DOHH2 (cell line): Measurements from ENCODE around the gene MMP19.

Source experiments
- H3F3A ChIP-seq: fragments of 200-600 bp; sonication (generic), shearing (Covaris generic); 2 replicates; pipeline ENCODE4 v1.6.0; 2016; ENCODE audit warnings: antibody characterized with exemption, mild to moderate bottlenecking; ENCODE audit not compliant: control insufficient read depth, insufficient read depth
- H3K27ac ChIP-seq: fragments of 200-600 bp; sonication (generic); 2 replicates; pipeline ENCODE4 v1.5.1; 2014; ENCODE audit warnings: low read depth, mild to moderate bottlenecking, low read length, moderate library complexity
- H3K27me3 ChIP-seq: fragments of 200-600 bp; sonication (generic); 2 replicates; pipeline ENCODE4 v1.6.1; 2014; ENCODE audit warnings: mild to moderate bottlenecking, low read length, mixed read lengths; ENCODE audit not compliant: control insufficient read depth
- H3K36me3 ChIP-seq: fragments of 200-600 bp; sonication (generic); 2 replicates; pipeline ENCODE4 v1.6.1; 2014; ENCODE audit warnings: mild to moderate bottlenecking, low read length, moderate library complexity, mixed read lengths; ENCODE audit not compliant: control insufficient read depth
- H3K4me1 ChIP-seq: fragments of 200-600 bp; sonication (generic); 2 replicates; pipeline ENCODE4 v1.6.1; 2014; ENCODE audit warnings: mild to moderate bottlenecking, low read length, mixed read lengths; ENCODE audit not compliant: control insufficient read depth
- H3K4me2 ChIP-seq: fragments of 200-600 bp; sonication (generic); 2 replicates; pipeline ENCODE4 v1.6.0; 2014; ENCODE audit warnings: mild to moderate bottlenecking, low read length, moderate library complexity
- H3K4me3 ChIP-seq: fragments of 200-600 bp; sonication (generic); 2 replicates; pipeline ENCODE4 v1.5.1; 2014; ENCODE audit warnings: mild to moderate bottlenecking, low read length, mixed read lengths
- H3K79me2 ChIP-seq: fragments of 200-600 bp; sonication (generic); 2 replicates; pipeline ENCODE4 v1.6.1; 2014; ENCODE audit warnings: mild to moderate bottlenecking, low read length, mixed read lengths; ENCODE audit not compliant: control insufficient read depth
- H3K9me2 ChIP-seq: fragments of 200-600 bp; sonication (generic); replicated peaks from 2 replicates; pipeline ENCODE4 v1.6.1; 2014; ENCODE audit warnings: mild to moderate bottlenecking, low read length, mixed read lengths; ENCODE audit not compliant: control insufficient read depth
- H3K9me3 ChIP-seq: fragments of 200-600 bp; sonication (generic); 2 replicates; pipeline ENCODE4 v1.6.1; 2014; ENCODE audit warnings: antibody characterized with exemption, low read length, mixed read lengths; ENCODE audit not compliant: control insufficient read depth, insufficient read depth
- H4K20me1 ChIP-seq: fragments of 200-600 bp; sonication (generic); 2 replicates; pipeline ENCODE4 v1.6.0; 2014; ENCODE audit warnings: low read depth, mild to moderate bottlenecking, antibody characterized with exemption, low read length, moderate library complexity; ENCODE audit not compliant: control insufficient read depth, insufficient read depth
- EZH2phosphoT487 ChIP-seq: fragments of 200-600 bp; sonication (generic); IDR thresholded peaks from 2 replicates; pipeline ENCODE4 v1.6.1; 2017; ENCODE audit warnings: borderline replicate concordance, mild to moderate bottlenecking, antibody characterized with exemption, low read length, moderate library complexity, mixed read lengths
- TF ChIP-seq, protein P1 (sequence below): fragments of 200-600 bp; sonication (generic); IDR thresholded peaks from one replicate; pipeline ENCODE4 v1.5.1; 2014; ENCODE audit warnings: antibody characterized with exemption, mild to moderate bottlenecking, low read depth, low read length; ENCODE audit not compliant: poor library complexity, severe bottlenecking

MMP19 gene, protein sequence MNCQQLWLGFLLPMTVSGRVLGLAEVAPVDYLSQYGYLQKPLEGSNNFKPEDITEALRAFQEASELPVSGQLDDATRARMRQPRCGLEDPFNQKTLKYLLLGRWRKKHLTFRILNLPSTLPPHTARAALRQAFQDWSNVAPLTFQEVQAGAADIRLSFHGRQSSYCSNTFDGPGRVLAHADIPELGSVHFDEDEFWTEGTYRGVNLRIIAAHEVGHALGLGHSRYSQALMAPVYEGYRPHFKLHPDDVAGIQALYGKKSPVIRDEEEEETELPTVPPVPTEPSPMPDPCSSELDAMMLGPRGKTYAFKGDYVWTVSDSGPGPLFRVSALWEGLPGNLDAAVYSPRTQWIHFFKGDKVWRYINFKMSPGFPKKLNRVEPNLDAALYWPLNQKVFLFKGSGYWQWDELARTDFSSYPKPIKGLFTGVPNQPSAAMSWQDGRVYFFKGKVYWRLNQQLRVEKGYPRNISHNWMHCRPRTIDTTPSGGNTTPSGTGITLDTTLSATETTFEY

DNA sequence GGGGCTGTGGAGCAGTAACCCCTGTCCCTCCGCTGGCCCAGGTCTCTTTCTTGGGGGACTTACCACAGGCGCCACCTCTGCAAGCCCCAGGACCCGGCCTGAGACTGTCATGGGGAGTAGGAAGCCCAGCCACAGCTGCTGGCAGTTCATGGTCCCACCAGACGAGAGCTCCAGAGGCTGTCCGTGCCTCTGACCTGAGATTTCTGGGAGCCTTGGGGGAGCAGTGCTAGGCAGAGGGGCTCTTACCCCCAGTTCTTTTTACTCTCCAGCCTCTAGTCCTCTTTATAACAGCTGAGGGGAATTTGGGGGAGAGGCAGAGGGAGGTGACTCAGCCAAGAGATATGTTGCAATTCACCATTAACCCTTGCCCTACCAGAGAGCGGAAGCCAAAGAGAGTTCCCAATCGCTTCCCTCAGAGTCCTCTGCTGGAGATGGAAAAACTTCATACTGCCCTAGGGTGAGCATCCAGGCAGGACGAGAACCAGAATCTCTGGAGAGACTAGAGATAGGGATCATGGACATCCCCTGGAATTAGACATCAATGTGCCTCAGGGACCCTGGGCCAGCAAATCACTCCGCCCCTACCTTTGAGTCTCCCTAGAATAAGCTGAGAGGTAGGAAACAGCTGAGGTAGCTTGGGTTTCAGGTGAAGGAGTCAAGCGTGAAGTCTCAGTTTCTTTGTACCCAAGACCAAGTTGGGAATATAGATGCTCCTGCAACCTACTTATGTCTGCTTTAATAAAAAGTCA is at the start of gene MMP19:
MMP19 (minus strand) TSS at position 256 of the 749 bp plus-strand sequence; CDS start at position 150, 106 bp downstream.
- no peaks in the 10 kb centered on the region for H4K20me1 ChIP-seq
- TF ChIP-seq, protein P1, sequence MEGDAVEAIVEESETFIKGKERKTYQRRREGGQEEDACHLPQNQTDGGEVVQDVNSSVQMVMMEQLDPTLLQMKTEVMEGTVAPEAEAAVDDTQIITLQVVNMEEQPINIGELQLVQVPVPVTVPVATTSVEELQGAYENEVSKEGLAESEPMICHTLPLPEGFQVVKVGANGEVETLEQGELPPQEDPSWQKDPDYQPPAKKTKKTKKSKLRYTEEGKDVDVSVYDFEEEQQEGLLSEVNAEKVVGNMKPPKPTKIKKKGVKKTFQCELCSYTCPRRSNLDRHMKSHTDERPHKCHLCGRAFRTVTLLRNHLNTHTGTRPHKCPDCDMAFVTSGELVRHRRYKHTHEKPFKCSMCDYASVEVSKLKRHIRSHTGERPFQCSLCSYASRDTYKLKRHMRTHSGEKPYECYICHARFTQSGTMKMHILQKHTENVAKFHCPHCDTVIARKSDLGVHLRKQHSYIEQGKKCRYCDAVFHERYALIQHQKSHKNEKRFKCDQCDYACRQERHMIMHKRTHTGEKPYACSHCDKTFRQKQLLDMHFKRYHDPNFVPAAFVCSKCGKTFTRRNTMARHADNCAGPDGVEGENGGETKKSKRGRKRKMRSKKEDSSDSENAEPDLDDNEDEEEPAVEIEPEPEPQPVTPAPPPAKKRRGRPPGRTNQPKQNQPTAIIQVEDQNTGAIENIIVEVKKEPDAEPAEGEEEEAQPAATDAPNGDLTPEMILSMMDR: no peak
- TF ChIP-seq EZH2phosphoT487: no peak
- H3K27ac ChIP-seq: no peak within 1 kb of the TSS
- peaks cover 16% of the 10 kb centered on the region for H3K27me3 ChIP-seq
- H3K36me3 ChIP-seq: no peaks in the 10 kb centered on the region
- no peaks in the 10 kb centered on the region for H3F3A ChIP-seq
- H3K9me3 ChIP-seq: no peaks in the 10 kb centered on the region
- no peak within 1 kb of the TSS for H3K4me3 ChIP-seq
- H3K79me2 ChIP-seq: no peaks in the 10 kb centered on the region
- no peak within 1 kb of the TSS for H3K4me2 ChIP-seq
- H3K4me1 ChIP-seq: no peaks in the 10 kb centered on the region
- H3K9me2 ChIP-seq: no peaks in the 10 kb centered on the region

DNA sequence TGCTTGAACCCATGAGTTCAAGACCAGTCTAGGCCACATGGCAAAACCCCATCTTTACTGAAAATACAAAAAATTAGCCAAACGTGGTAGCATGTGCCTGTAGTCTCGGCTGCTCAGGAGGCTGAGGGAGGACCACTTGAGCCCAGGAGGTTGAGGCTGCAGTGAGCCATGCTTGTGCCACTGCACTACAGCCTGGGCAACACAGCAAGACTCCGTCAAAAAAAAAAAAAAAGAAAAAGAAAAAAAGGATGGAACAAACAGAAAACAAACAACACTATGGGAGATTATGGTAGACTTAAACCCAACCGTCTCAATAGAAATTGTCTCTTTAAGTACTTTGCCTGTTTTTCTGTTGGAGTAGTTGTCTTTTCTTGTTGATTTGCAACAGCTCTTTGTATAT is 48.6 kb upstream of the MMP19 start:
- Histone ChIP-seq H3K36me3 (no peaks in the 10 kb centered on the region), H3K4me2 (no peak overlapping the region), H3K27ac (no peak overlapping the region), H3F3A (no peaks in the 10 kb centered on the region), H3K4me1 (no peaks in the 10 kb centered on the region), H3K4me3 (no peak overlapping the region), H3K27me3 (peaks cover 4% of the 10 kb centered on the region; the same call in 1 of the 2 replicates), H3K9me3 (no peaks in the 10 kb centered on the region), H3K79me2 (no peaks in the 10 kb centered on the region), H4K20me1 (no peaks in the 10 kb centered on the region), H3K9me2 (no peaks in the 10 kb centered on the region)
- TF ChIP-seq, protein P1: no peak
- no peak for TF ChIP-seq EZH2phosphoT487

DNA sequence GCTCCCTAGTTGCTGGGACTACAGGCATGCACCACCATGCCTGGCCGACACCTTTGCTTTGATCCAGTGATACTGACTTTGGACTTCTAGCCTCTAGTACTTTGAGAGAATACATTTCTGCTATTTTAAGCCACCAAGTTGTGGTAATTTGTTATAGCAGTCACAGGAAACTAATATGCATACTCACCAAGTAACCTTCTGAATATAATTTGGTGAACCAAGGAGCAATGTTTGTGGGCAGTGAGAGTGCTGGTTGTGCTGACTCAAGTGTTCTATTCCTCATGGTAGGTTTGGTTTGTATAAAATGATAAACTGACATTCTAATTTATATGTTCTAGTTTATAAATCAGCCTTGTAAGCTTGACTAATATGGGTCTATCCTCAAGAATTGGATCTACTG is 42.4 kb upstream of the MMP19 start:
- H3K9me2 ChIP-seq: no peaks in the 10 kb centered on the region
- no peaks in the 10 kb centered on the region for H3K79me2 ChIP-seq
- H3K27me3 ChIP-seq: peaks cover 4% of the 10 kb centered on the region; the same call in 1 of the 2 replicates
- H3K9me3 ChIP-seq: no peaks in the 10 kb centered on the region
- no peak for TF ChIP-seq EZH2phosphoT487
- TF ChIP-seq, protein P1: no peak
- H3K36me3 ChIP-seq: no peaks in the 10 kb centered on the region
- no peaks in the 10 kb centered on the region for H4K20me1 ChIP-seq
- 0 out of 2 replicates have a peak, but pooled peaks cover 3% of the 10 kb centered on the region for H3K4me1 ChIP-seq
- no peak overlapping the region for H3K27ac ChIP-seq
- no peaks in the 10 kb centered on the region for H3F3A ChIP-seq
- no peak overlapping the region for H3K4me3 ChIP-seq
- H3K4me2 ChIP-seq: no peak overlapping the region
